SK-N-SH treated with all-trans-retinoic acid at 6 μM for 48 hours (cell line): ENCODE results near the gene TRAIP.
A peak's percentile ranks its signal among the peaks of the same experiment; 100 is the strongest.

Source experiments
- ATAC-seq: fragments of 200-7000 bp; cut with Tn5 transposase; 3 replicates; pipeline ENCODE4 v1.9.1; 2020; ENCODE audit warnings: mild to moderate bottlenecking, moderate library complexity
- ARNTL ChIP-seq: fragments of 450-650 bp; formaldehyde crosslinking; IDR thresholded peaks from 2 replicates; pipeline ENCODE4 v1.5.0; 2020; ENCODE audit warnings: low read depth, mild to moderate bottlenecking, moderate library complexity, borderline replicate concordance
- BACH2 ChIP-seq: fragments of 250-450 bp; sonication (Bioruptor Pico); IDR thresholded peaks from 2 replicates; pipeline ENCODE4 v1.9.0; 2021; ENCODE audit warnings: mild to moderate bottlenecking, borderline replicate concordance
- CSDC2 ChIP-seq: fragments of 250-450 bp; sonication (Bioruptor Pico); IDR thresholded peaks from 2 replicates; pipeline ENCODE4 v1.5.0; 2020; ENCODE audit warnings: mild to moderate bottlenecking, moderate library complexity
- ESRRG ChIP-seq: fragments of 250-450 bp; sonication (Bioruptor Pico); IDR thresholded peaks from 2 replicates; pipeline ENCODE4 v1.6.1; 2021; ENCODE audit warnings: mild to moderate bottlenecking
- GLIS3 ChIP-seq: fragments of 250-450 bp; sonication (Bioruptor Pico); IDR thresholded peaks from 2 replicates; pipeline ENCODE4 v1.5.0; 2020; ENCODE audit warnings: mild to moderate bottlenecking, moderate library complexity
- ISL1 ChIP-seq: fragments of 250-450 bp; sonication (Bioruptor Pico); IDR thresholded peaks from 2 replicates; pipeline ENCODE4 v2.1.2; 2022; ENCODE audit warnings: mild to moderate bottlenecking, moderate library complexity
- OSR1 ChIP-seq: fragments of 250-450 bp; sonication (Bioruptor Pico); IDR thresholded peaks from 2 replicates; pipeline ENCODE4 v1.8.0; 2022; ENCODE audit warnings: moderate library complexity, mild to moderate bottlenecking, inconsistent platforms
- PPARA ChIP-seq: fragments of 250-450 bp; sonication (Bioruptor Pico); IDR thresholded peaks from 2 replicates; pipeline ENCODE4 v1.5.0; 2020; ENCODE audit warnings: mild to moderate bottlenecking, borderline replicate concordance
- SNAI2 ChIP-seq: fragments of 250-450 bp; sonication (Bioruptor Pico); IDR thresholded peaks from 2 replicates; pipeline ENCODE4 v1.5.0; 2020; ENCODE audit warnings: mild to moderate bottlenecking, moderate library complexity
- TOX ChIP-seq: fragments of 250-450 bp; sonication (Bioruptor Pico); IDR thresholded peaks from 2 replicates; pipeline ENCODE4 v1.8.0; 2021; ENCODE audit warnings: mild to moderate bottlenecking, moderate library complexity, borderline replicate concordance
- ZFP3 ChIP-seq: fragments of 250-450 bp; sonication (Bioruptor Pico); IDR thresholded peaks from 2 replicates; pipeline ENCODE4 v1.5.0; 2020; ENCODE audit warnings: mild to moderate bottlenecking, moderate library complexity
- ZFP30 ChIP-seq: fragments of 450-650 bp; formaldehyde crosslinking; IDR thresholded peaks from 2 replicates; pipeline ENCODE4 v1.5.0; 2022; ENCODE audit warnings: mild to moderate bottlenecking, moderate library complexity
- ZNF565 ChIP-seq: fragments of 450-650 bp; formaldehyde crosslinking; conservative IDR thresholded peaks from 2 replicates; pipeline ENCODE4 v1.5.0; 2020; ENCODE audit warnings: low read depth, mild to moderate bottlenecking, moderate library complexity
- ZNF70 ChIP-seq: fragments of 450-650 bp; formaldehyde crosslinking; IDR thresholded peaks from 2 replicates; pipeline ENCODE4 v1.5.0; 2020; ENCODE audit warnings: mild to moderate bottlenecking, moderate library complexity
- ZNF8 ChIP-seq: fragments of 450-650 bp; formaldehyde crosslinking; IDR thresholded peaks from 2 replicates; pipeline ENCODE4 v1.5.0; 2020; ENCODE audit warnings: mild to moderate bottlenecking, moderate library complexity
- TF ChIP-seq, protein P1 (sequence below): fragments of 250-450 bp; sonication (Bioruptor Pico); IDR thresholded peaks from 2 replicates; pipeline ENCODE4 v1.8.0; 2021; ENCODE audit warnings: low read depth, mild to moderate bottlenecking, moderate library complexity, borderline replicate concordance
- TF ChIP-seq, protein P2 (sequence below): fragments of 250-450 bp; sonication (Bioruptor Pico); IDR thresholded peaks from 2 replicates; pipeline ENCODE4 v1.5.1; 2021; ENCODE audit warnings: mild to moderate bottlenecking, moderate library complexity
- TF ChIP-seq, protein P3 (sequence below): fragments of 250-450 bp; sonication (Bioruptor Pico); IDR thresholded peaks from 2 replicates; pipeline ENCODE4 v1.5.1; 2020; ENCODE audit warnings: low read depth, mild to moderate bottlenecking, moderate library complexity
- TF ChIP-seq, protein P4 (sequence below): fragments of 250-450 bp; sonication (Bioruptor Pico); IDR thresholded peaks from 2 replicates; pipeline ENCODE4 v1.5.0; 2020; ENCODE audit warnings: mild to moderate bottlenecking, moderate library complexity

Gene TRAIP

DNA sequence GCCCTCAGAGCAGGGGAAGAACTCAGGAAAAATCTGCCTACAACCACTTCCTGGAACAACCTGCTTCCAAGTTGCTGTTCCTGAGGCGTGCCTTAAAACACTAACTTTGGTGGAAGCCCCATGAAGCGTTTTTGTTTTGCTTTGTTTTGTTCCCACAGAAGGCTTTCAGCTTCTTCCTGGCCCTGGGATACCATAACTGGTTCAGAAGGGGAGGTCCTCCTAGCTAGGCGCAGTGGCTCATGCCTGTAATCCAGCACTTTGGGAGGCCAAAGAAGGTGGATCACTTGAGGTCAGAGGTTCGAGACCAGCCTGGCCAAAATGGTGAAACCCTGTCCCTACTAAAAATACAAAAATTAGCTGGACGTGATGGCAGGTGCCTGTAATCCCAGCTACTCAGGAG is 68.8 kb downstream of the TRAIP start:
- TF ChIP-seq, protein P1, sequence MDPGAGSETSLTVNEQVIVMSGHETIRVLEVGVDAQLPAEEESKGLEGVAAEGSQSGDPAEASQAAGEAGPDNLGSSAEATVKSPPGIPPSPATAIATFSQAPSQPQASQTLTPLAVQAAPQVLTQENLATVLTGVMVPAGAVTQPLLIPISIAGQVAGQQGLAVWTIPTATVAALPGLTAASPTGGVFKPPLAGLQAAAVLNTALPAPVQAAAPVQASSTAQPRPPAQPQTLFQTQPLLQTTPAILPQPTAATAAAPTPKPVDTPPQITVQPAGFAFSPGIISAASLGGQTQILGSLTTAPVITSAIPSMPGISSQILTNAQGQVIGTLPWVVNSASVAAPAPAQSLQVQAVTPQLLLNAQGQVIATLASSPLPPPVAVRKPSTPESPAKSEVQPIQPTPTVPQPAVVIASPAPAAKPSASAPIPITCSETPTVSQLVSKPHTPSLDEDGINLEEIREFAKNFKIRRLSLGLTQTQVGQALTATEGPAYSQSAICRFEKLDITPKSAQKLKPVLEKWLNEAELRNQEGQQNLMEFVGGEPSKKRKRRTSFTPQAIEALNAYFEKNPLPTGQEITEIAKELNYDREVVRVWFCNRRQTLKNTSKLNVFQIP: no peak
- TF ChIP-seq PPARA (CRISPR knock-in tag): no peak
- TF ChIP-seq OSR1 (CRISPR knock-in tag): no peak
- no peak for TF ChIP-seq TOX (CRISPR knock-in tag)
- TF ChIP-seq, protein P2, sequence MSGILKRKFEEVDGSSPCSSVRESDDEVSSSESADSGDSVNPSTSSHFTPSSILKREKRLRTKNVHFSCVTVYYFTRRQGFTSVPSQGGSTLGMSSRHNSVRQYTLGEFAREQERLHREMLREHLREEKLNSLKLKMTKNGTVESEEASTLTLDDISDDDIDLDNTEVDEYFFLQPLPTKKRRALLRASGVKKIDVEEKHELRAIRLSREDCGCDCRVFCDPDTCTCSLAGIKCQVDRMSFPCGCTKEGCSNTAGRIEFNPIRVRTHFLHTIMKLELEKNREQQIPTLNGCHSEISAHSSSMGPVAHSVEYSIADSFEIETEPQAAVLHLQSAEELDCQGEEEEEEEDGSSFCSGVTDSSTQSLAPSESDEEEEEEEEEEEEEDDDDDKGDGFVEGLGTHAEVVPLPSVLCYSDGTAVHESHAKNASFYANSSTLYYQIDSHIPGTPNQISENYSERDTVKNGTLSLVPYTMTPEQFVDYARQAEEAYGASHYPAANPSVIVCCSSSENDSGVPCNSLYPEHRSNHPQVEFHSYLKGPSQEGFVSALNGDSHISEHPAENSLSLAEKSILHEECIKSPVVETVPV (CRISPR knock-in tag): no peak
- TF ChIP-seq ZFP30: no peak
- TF ChIP-seq ZNF8 (CRISPR knock-in tag): no peak
- no peak for TF ChIP-seq ZNF70 (CRISPR knock-in tag)
- no peak for ATAC-seq

DNA sequence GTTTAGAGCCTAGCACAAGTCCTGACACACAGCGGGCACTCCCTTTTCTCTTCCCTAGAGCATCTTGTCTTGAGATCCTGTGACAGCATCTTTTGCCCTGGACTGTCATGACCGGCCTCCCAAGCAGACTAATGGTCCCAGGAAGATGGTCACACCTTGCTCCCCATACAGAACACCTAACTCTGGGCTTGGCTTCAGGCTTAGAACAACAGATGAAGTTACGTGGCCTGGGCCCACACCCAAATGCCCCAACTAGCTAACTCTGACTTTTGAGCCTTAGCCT is 69.2 kb downstream of the TRAIP start:
- TF ChIP-seq ESRRG (CRISPR knock-in tag): no peak
- TF ChIP-seq, protein P2 (CRISPR knock-in tag): no peak
- no peak for TF ChIP-seq SNAI2 (CRISPR knock-in tag)
- TF ChIP-seq, protein P1: no peak
- no peak for TF ChIP-seq TOX (CRISPR knock-in tag)
- TF ChIP-seq, protein P3, sequence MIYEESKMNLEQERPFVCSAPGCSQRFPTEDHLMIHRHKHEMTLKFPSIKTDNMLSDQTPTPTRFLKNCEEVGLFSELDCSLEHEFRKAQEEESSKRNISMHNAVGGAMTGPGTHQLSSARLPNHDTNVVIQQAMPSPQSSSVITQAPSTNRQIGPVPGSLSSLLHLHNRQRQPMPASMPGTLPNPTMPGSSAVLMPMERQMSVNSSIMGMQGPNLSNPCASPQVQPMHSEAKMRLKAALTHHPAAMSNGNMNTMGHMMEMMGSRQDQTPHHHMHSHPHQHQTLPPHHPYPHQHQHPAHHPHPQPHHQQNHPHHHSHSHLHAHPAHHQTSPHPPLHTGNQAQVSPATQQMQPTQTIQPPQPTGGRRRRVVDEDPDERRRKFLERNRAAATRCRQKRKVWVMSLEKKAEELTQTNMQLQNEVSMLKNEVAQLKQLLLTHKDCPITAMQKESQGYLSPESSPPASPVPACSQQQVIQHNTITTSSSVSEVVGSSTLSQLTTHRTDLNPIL (CRISPR knock-in tag): no peak
- TF ChIP-seq CSDC2 (CRISPR knock-in tag): no peak
- no peak for TF ChIP-seq ZNF8 (CRISPR knock-in tag)
- TF ChIP-seq, protein P4, sequence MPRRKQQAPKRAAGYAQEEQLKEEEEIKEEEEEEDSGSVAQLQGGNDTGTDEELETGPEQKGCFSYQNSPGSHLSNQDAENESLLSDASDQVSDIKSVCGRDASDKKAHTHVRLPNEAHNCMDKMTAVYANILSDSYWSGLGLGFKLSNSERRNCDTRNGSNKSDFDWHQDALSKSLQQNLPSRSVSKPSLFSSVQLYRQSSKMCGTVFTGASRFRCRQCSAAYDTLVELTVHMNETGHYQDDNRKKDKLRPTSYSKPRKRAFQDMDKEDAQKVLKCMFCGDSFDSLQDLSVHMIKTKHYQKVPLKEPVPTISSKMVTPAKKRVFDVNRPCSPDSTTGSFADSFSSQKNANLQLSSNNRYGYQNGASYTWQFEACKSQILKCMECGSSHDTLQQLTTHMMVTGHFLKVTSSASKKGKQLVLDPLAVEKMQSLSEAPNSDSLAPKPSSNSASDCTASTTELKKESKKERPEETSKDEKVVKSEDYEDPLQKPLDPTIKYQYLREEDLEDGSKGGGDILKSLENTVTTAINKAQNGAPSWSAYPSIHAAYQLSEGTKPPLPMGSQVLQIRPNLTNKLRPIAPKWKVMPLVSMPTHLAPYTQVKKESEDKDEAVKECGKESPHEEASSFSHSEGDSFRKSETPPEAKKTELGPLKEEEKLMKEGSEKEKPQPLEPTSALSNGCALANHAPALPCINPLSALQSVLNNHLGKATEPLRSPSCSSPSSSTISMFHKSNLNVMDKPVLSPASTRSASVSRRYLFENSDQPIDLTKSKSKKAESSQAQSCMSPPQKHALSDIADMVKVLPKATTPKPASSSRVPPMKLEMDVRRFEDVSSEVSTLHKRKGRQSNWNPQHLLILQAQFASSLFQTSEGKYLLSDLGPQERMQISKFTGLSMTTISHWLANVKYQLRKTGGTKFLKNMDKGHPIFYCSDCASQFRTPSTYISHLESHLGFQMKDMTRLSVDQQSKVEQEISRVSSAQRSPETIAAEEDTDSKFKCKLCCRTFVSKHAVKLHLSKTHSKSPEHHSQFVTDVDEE (CRISPR knock-in tag): no peak
- no peak for TF ChIP-seq ARNTL (CRISPR knock-in tag)
- no peak for TF ChIP-seq ISL1 (CRISPR knock-in tag)
- no peak for TF ChIP-seq ZNF565 (CRISPR knock-in tag)
- TF ChIP-seq BACH2 (CRISPR knock-in tag): no peak
- no peak for TF ChIP-seq ZFP30
- ATAC-seq: no peak

DNA sequence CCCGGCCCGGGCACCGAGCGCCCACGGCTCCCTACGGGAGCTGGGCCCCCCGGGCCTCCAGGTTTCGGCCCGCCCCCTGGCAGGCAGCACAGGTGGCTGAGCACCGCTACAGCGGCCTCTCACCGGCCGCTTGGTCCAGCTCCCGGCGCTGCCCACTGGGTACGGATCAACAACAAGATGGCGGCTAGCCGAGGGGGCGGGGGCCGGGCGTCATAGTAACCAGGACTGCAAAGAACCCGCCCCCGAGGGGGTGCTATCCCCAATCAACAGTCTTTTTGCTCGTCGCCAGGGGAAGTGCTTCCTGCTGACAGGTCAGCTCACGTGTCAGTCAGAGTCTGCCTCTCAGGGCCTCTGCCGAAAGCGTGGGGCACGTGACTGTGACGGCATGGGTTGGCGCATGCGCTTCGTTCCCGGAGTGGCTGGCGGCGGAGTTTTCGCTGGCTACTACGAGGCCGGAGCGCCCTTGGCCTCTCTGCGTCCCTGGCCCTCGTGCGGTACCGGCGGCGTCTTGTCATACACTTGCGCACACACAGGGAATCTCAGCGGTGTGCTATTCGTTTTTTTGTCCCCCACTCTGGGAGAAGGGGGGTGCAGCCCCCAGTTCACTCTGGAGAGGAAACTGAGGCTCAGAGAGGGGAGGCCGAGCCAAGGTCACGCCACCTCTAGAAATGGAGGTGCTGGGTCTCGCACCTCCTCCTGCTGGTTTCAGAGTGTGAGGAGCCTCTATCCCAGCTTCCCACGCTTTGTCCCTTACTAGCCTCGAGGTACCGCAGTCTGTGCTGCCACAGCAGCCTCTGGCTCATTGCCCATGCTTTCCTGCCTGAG is 69.8 kb downstream of the TRAIP start, which contains the start of gene IP6K1:
IP6K1 (minus strand) TSS at position 186 of the 825 bp plus-strand sequence. CDS start 38,502 bp downstream, outside the sequence.
- peak; percentile 99 for ATAC-seq

More for the DNA sequence above, 69.8 kb downstream of the TRAIP start, which contains the start of gene IP6K1:
- TF ChIP-seq CSDC2 (CRISPR knock-in tag): 0 out of 2 replicates have a peak, but pooled peaks have one; percentile 82
- no peak for TF ChIP-seq ZNF70 (CRISPR knock-in tag)
- TF ChIP-seq GLIS3 (CRISPR knock-in tag): peak; percentile 86
- peak; percentile 64; the same call in 1 of the 2 replicates for TF ChIP-seq ZNF565 (CRISPR knock-in tag)
- no peak for TF ChIP-seq ESRRG (CRISPR knock-in tag)
- TF ChIP-seq, protein P4 (CRISPR knock-in tag): peak; percentile 78; the same call in 1 of the 2 replicates
- TF ChIP-seq ZFP3 (CRISPR knock-in tag): peak; percentile 77; the same call in 1 of the 2 replicates
- no peak for TF ChIP-seq BACH2 (CRISPR knock-in tag)
